GM13977 (cell line): ENCODE measurements around the gene PDCD1.

Source experiments
- DNase-seq: peaks from one replicate; pipeline ENCODE4 v3.0.0; 2012; ENCODE audit warnings: low spot score
- CTCF ChIP-seq: IDR thresholded peaks from 2 replicates; pipeline ENCODE4 v1.5.1; 2012; ENCODE audit warnings: mild to moderate bottlenecking, control low read depth; ENCODE audit not compliant: insufficient read depth; ENCODE audit errors: extremely low read depth, missing control alignments
- in situ Hi-C: fragments of 300-500 bp; cut with MboI; formaldehyde crosslinking; loops from one replicate; pipeline ENCODE4 v1.12.0; 2022; ENCODE audit warnings: low sequenced_read_pairs, low pct_unique_long_range_greater_than_20kb, mixed read lengths, inconsistent platforms; ENCODE audit not compliant: unreplicated experiment

PDCD1 gene

GRCh38 chr2:241900251-241901017 is 41.7 kb upstream of the PDCD1 start:
- TF ChIP-seq CTCF: no peak
- DNase-seq: no peak
- in situ Hi-C loops: no loop called here

- no peak for TF ChIP-seq CTCF
- no peak for DNase-seq
- in situ Hi-C loops: no loop called here
These were observed 40.0 kb upstream of the PDCD1 start for GRCh38 chr2:241898463-241899270.

GRCh38 chr2:241897231-241897916 is 38.7 kb upstream of the PDCD1 start:
- in situ Hi-C loops: no loop called here
- DNase-seq: no peak
- no peak for TF ChIP-seq CTCF

- TF ChIP-seq CTCF: no peak
- DNase-seq: no peak
- in situ Hi-C loops: no loop called here
These were observed 38.1 kb upstream of the PDCD1 start for GRCh38 chr2:241896746-241897201.

- no peak for DNase-seq
- in situ Hi-C loops: no loop called here
- no peak for TF ChIP-seq CTCF
These were observed 37.3 kb upstream of the PDCD1 start for GRCh38 chr2:241895712-241896641.

GRCh38 chr2:241895427-241895711 is 36.7 kb upstream of the PDCD1 start:
- no peak for DNase-seq
- TF ChIP-seq CTCF: no peak
- in situ Hi-C loops: no loop called here
